Measurements from ENCODE around the gene SPATA2.

The SPATA2 gene

DNA sequence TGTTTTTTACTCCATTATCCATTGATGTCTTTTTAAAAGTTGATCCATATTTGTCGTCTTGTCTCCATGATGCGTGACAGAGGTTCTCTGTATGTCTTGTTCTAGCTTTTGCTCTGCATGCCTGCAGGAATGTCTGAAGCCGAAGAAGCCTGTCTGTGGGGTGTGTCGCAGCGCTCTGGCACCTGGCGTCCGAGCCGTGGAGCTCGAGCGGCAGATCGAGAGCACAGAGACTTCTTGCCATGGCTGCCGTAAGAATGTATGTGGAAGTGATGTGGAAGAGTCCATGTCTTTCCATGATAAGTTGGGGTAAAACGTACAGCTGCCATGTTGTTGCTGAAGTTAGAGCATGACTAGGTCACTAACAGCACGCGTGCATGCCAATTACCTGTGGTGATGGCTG lies 26.1 kb upstream of the SPATA2 start:
- H3K4me1 ChIP-seq, result peaks cover 12% of the 10 kb centered on the region
- no peak for DNase-seq (ENCODE audit: low spot score in 2 of 2)
- in situ Hi-C loops (cut with MboI; ENCODE audit: low sequenced_read_pairs), result no loop called here
- H3K36me3 ChIP-seq (replicated peaks), result peaks cover 66% of the 10 kb centered on the region
- no peaks in the 10 kb centered on the region for H3K27me3 ChIP-seq (ENCODE audit: low read depth)
- H3K4me3 ChIP-seq, result no peak overlapping the region
- H3K9me3 ChIP-seq, result no peaks in the 10 kb centered on the region

DNA sequence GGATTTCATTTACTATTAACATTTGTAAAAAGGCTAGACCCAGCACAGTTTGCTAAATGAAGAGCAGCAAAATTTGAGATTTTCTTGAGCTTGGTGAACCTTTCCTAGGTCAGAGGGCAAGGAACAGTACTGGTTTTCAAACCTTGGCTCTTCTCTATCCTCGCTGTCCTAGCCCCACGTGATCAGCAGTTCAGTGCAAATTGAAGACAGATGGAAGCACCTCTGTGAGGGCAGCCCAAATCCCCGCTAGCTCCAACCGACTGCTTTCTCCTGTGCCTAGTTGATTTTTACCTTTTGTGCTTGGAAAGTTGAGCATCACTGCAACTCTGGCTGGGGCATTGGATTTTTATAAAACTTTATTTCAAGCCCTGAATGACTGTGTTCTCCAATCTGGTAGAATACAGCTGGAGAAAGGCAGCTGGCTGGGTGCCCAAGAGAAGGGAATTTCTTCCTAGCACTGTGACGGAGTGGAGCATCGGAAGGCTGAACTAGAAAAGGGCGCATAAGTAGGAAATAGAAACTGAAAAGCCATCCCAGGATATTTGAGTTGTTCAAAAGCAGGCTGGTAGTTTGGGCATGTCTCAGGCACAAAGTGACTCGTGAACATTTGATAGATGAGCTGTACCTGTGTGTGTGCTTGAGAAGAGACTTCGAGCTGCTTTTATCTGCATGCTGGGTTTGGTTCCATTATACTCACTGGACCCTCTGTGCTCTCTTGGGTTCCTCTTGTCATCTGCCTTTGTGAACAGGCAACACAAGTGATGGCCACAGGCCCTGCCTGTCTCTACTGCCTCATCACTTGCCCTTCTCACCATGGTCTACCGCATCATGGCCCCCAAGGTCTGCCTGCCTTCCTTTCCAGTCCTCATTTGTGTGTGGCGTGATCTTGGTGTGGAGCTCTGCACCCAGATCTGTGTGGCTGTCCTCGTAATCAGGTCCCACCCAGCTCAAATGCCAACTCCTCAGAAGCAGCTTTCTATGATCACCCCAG lies 23.1 kb upstream of the SPATA2 start:
- no peaks in the 10 kb centered on the region for H3K9me3 ChIP-seq
- peaks cover 17% of the 10 kb centered on the region for H3K4me1 ChIP-seq
- no peak for DNase-seq (ENCODE audit: low spot score in 2 of 2)
- H3K36me3 ChIP-seq (replicated peaks), result peaks cover 42% of the 10 kb centered on the region
- no peaks in the 10 kb centered on the region for H3K27me3 ChIP-seq (ENCODE audit: low read depth)
- H3K4me3 ChIP-seq, result peak overlapping the region; percentile 98; the same call in 1 of the 2 replicates
- in situ Hi-C loops (cut with MboI; ENCODE audit: low sequenced_read_pairs), result no loop called here

DNA sequence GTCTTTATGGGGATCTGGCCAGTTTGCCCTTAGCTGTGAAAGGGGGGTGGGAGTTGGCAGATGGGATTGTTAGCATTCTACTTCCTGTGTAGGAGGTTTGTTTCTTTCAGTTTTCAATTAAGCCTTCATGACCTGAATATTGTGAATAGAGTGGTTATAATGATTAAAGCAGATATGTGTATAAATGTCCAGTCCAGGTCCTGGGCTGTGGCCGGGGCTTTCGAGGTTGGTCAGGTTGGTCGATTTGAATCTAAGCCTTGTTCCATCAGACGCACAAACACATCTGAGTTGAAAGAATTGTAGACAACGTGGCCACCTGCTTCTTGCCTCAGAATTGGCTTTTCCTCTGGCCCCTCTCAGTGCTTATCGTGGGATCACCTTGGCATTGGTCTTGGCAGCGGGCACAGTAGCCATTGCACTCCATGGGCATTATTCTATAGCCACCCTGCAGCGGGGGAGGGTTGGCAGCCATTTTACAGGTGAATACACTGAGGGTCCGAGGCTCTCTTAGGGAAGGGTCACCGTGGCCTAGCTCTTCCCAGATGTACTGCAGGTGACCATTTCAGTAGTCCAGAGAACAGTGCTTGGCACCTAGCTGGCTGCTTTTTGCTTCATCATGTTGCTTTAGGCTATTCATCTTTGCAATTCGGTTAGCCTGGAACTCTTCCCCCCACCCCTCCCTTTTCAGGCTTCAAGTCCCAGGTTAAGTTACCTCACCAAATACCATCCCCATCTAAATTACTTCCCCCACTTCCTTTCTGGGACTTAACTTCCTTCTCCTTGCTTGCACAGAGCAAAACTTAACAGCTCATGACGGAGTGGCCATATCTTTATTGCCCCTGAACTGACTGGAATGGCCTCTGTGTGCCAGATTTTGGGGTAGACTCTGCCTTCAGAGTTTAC lies 21.9 kb upstream of the SPATA2 start:
- in situ Hi-C loops (cut with MboI; ENCODE audit: low sequenced_read_pairs), result no loop called here
- Histone ChIP-seq H3K27me3 (ENCODE audit: low read depth) (no peaks in the 10 kb centered on the region), H3K4me1 (peaks cover 17% of the 10 kb centered on the region), H3K9me3 (no peaks in the 10 kb centered on the region), H3K4me3 (peak overlapping the region; percentile 98), H3K36me3 (replicated peaks) (peaks cover 31% of the 10 kb centered on the region)
- no peak for DNase-seq (ENCODE audit: low spot score in 2 of 2)

DNA sequence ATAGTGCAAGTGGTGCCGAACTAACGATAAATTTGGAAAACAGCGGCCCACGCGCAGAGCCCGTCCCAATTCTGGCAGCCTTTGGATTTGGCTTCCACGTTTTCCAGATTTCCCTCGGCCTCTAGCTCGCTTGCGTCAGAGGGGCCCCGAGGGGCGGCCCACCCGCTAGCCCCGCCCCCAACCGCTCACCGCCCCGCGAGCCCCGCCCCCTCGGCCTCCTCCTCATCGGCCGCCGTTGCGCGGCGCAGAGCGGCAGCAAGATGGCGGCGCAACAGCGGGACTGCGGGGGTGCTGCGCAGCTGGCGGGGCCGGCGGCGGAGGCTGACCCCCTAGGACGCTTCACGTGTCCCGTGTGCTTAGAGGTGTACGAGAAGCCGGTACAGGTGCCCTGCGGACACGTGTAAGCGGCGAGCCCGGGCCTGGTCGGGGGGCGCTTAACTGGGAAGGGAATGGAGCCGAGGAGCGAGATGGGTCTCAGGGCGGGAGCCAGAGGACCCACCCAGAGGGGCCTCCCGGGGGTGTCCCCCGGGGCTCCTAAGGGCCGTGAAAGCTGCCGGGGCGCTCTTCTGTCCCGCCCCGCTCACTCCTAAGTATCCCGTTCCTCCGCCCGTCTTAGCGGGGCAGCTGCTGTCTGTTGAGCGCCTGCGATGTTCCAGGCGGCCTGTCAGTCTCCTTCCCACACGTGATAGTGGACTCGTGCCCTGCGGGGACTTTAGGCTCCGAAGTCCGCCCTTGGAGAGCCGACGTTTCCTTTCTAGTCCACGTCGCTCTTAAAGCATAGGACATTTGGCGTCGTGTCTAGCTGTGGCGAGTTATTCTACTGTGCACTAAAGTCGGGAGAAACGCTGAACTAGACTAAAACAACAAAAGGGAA lies 21.1 kb upstream of the SPATA2 start, which contains the start of gene RNF114:
TSS of gene RNF114 (plus strand) at position 245 of the 874 bp plus-strand sequence. CDS start at position 261, 16 bp downstream.
- Histone ChIP-seq H3K27me3 (ENCODE audit: low read depth) (no peaks in the 10 kb centered on the region), H3K4me1 (peaks cover 17% of the 10 kb centered on the region), H3K4me3 (peak within 1 kb of the TSS; percentile 98), H3K36me3 (replicated peaks) (peaks cover 22% of the 10 kb centered on the region), H3K9me3 (no peaks in the 10 kb centered on the region)
- peak; percentile 86 to 93 for DNase-seq (ENCODE audit: low spot score in 2 of 2)
- in situ Hi-C loops (cut with MboI; ENCODE audit: low sequenced_read_pairs), result no loop called here

DNA sequence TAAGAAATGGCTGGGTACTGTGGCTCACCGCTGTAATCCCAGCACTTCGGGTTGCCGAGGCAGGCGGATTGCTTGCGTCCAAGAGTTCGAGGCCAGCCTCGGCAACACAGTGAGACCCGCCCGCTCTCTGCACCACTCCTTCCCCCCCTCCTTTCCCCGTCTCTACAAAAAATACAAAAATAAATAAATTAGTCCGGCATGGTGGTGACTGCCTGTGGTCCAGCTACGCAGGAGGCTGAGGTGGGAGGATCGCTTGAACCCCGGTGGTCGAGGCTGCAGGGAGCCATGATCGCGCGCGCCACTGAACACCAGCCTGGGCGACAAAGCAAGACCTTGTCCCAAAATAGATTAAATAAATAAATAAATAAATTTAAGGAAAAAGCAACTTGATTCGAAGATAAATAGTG lies 20.4 kb upstream of the SPATA2 start:
- in situ Hi-C loops (cut with MboI; ENCODE audit: low sequenced_read_pairs), result no loop called here
- peaks cover 17% of the 10 kb centered on the region for H3K4me1 ChIP-seq
- H3K9me3 ChIP-seq, result no peaks in the 10 kb centered on the region
- no peaks in the 10 kb centered on the region for H3K27me3 ChIP-seq (ENCODE audit: low read depth)
- DNase-seq (ENCODE audit: low spot score in 2 of 2), result no peak
- peaks cover 16% of the 10 kb centered on the region for H3K36me3 ChIP-seq (replicated peaks)
- H3K4me3 ChIP-seq, result peak overlapping the region; percentile 98

DNA sequence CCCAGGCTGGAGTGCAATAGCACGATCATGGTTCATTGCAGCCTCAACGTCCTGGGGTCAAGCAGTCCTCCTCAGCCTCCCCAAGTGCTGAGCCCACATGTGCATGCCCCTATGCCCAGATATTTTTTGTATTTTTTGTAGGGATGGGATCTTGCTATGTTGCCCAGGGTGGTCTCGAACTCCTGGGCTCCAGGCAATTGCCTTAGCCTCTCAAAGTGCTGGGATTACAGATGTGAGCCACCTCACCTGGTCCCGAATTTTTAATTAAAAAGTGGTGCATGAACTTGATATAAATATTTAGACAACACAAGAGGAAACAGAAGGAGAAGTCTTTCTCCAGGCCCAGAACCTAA lies 13.8 kb upstream of the SPATA2 start:
- no peak for DNase-seq (ENCODE audit: low spot score in 2 of 2)
- Histone ChIP-seq H3K9me3 (no peaks in the 10 kb centered on the region; the same call in 1 of the 2 replicates), H3K27me3 (ENCODE audit: low read depth) (no peaks in the 10 kb centered on the region), H3K4me1 (peaks cover 11% of the 10 kb centered on the region; the same call in 1 of the 2 replicates), H3K4me3 (no peak overlapping the region), H3K36me3 (replicated peaks) (no peaks in the 10 kb centered on the region; the same call in 1 of the 2 replicates)
- in situ Hi-C loops (cut with MboI; ENCODE audit: low sequenced_read_pairs), result loop anchor here (10.0 kb wide), 1 partner anchor 594 kb away; no protein-coding TSS in a partner anchor

DNA sequence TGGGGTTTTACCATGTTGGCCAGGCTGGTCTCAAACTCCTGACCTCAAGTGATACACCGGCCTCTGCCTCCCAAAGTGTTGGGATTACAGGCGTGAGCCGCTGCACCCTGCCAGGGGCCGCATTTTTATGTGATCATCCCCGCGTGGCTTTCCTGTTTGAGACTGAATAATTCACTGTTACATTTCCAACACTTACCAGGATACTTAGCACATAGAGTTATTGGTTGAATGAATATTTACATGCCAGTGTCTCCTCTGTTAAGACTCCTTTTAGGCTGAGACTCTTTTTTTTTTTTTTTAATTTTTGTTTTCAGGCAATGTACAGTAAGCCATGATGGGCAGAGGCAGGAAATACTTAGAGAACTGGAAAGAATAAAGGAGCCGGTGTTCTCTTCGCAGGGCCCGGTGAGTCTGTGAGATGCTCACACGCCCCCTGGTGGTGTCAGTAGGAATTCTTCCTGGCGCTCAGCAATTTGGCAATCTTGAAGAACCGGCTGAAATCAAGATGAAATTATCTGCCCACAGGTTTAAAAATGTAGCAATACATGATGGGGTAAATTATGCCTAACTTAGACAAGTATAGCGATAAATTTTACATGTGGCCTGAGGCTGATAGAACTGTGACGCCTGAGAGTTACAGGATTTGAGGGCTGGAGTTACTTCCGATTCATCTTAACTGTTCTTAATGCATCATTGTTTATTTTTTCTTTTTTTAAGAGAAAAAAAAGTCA lies 13.2 kb upstream of the SPATA2 start:
- H3K4me3 ChIP-seq, result no peak overlapping the region
- H3K27me3 ChIP-seq (ENCODE audit: low read depth), result no peaks in the 10 kb centered on the region
- H3K4me1 ChIP-seq, result peaks cover 11% of the 10 kb centered on the region; the same call in 1 of the 2 replicates
- H3K9me3 ChIP-seq, result no peaks in the 10 kb centered on the region; the same call in 1 of the 2 replicates
- no peaks in the 10 kb centered on the region; the same call in 1 of the 2 replicates for H3K36me3 ChIP-seq (replicated peaks)
- peak; percentile 78 to 87 for DNase-seq (ENCODE audit: low spot score in 2 of 2)
- in situ Hi-C loops (cut with MboI; ENCODE audit: low sequenced_read_pairs), result loop anchor here (10.0 kb wide), 1 partner anchor 594 kb away; no protein-coding TSS in a partner anchor

DNA sequence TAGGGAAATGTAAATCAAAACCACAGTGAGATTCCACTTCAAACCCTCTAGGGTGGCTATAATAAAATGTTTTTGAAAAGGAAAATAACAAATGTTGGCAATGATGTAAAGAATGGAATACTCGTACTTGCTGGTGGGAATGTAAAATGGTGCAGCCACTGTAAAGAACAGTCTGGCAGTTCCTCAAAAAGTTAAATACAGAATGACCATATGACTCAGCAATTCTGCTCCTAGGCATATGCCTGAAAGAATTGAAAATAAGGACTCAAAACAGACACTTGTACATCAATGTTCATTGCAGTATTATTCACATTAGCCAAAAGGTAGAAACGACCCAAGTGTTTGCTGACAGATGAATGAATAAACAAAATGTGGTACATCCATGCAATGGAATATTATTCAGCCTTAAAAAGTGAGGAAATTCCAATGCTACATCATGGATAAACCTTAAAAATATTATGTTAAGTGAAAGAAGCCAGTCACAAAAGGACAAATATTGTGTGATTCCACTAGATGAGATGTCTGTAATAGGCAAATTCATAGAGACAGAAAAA lies 10.6 kb upstream of the SPATA2 start:
- no peak overlapping the region for H3K4me3 ChIP-seq
- H3K9me3 ChIP-seq, result no peaks in the 10 kb centered on the region; the same call in none of the 2 replicates
- H3K36me3 ChIP-seq (replicated peaks), result no peaks in the 10 kb centered on the region; the same call in 1 of the 2 replicates
- in situ Hi-C loops (cut with MboI; ENCODE audit: low sequenced_read_pairs), result loop anchor here (10.0 kb wide), 1 partner anchor 591 kb away; no protein-coding TSS in a partner anchor
- H3K27me3 ChIP-seq (ENCODE audit: low read depth), result no peaks in the 10 kb centered on the region
- no peak for DNase-seq (ENCODE audit: low spot score in 2 of 2)
- H3K4me1 ChIP-seq, result peaks cover 11% of the 10 kb centered on the region; the same call in 1 of the 2 replicates

DNA sequence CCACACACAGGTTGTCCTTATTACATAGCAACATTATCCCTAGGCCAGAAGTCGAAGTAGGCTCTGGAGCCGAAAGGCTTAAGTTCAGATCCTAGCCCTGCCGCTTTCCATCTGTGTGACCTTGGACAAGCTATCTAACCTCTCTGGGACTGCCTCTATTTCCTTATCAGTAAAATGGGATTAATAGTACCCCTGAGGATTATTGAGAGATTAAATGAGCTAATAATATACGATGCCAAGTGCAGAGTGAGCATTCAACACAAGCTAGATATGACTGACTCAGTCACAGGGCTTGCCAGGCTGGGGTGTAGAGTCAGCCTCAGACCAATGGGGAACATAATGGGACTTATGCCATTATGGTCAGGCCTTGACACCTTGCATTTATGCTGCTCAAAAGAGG lies 8.9 kb upstream of the SPATA2 start:
- H3K9me3 ChIP-seq, result no peaks in the 10 kb centered on the region; the same call in none of the 2 replicates
- in situ Hi-C loops (cut with MboI; ENCODE audit: low sequenced_read_pairs), result loop anchor here (10.0 kb wide), 1 partner anchor 589 kb away; no protein-coding TSS in a partner anchor
- H3K27me3 ChIP-seq (ENCODE audit: low read depth), result no peaks in the 10 kb centered on the region
- H3K4me1 ChIP-seq, result peaks cover 11% of the 10 kb centered on the region; the same call in 1 of the 2 replicates
- H3K36me3 ChIP-seq (replicated peaks), result no peaks in the 10 kb centered on the region; the same call in 1 of the 2 replicates
- H3K4me3 ChIP-seq, result no peak overlapping the region
- DNase-seq (ENCODE audit: low spot score in 2 of 2), result no peak

DNA sequence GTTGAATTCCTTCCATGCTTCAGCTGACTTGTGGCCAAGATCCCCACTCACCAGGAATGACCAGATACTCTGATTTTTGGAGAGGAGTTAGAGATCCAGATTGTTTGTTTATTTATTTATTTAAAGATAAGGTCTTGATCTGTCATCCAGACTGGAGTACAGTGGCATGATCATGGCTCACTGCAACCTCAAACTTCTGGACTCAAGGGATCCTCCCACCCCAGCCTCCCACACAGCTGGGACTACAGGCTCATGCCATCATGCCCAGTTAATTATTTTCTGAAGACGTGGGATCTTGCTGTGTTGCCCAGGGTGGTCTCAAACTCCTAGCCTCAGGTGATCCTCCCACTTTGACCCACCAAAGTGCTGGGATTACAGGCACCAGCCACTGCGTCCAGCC lies 4.1 kb upstream of the SPATA2 start:
- in situ Hi-C loops (cut with MboI; ENCODE audit: low sequenced_read_pairs), result no loop called here
- no peak for DNase-seq (ENCODE audit: low spot score in 2 of 2)

DNA sequence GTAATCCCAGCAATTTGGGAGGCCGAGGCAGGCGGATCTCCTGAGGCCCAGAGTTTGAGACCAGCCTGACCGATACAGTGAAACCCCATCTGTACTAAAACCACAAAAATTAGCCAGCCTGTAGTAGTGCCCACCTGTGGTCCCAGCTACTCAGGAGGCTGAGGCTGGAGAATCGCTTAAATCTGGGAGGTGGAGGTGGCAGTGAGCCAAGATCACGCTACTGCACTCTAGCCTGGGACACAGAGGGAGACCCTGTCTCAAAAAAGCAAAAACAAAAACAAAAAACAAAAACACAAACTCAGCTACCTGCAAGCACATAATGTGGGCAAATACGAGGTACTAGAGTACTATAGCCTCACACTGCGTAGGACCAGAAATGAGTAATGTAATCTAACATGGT lies 3.7 kb upstream of the SPATA2 start:
- DNase-seq (ENCODE audit: low spot score in 2 of 2), result no peak
- in situ Hi-C loops (cut with MboI; ENCODE audit: low sequenced_read_pairs), result no loop called here
- H3K4me1 ChIP-seq, result peaks cover 3% of the 10 kb centered on the region
- H3K4me3 ChIP-seq, result no peak overlapping the region
- peaks cover 2% of the 10 kb centered on the region; the same call in 1 of the 2 replicates for H3K36me3 ChIP-seq (replicated peaks)
- no peaks in the 10 kb centered on the region for H3K27me3 ChIP-seq (ENCODE audit: low read depth)
- no peaks in the 10 kb centered on the region; the same call in 1 of the 2 replicates for H3K9me3 ChIP-seq

More for the DNA sequence above, 4.1 kb upstream of the SPATA2 start:
- H3K36me3 ChIP-seq (replicated peaks), result peaks cover 2% of the 10 kb centered on the region; the same call in 1 of the 2 replicates
- H3K4me3 ChIP-seq, result no peak overlapping the region
- no peaks in the 10 kb centered on the region; the same call in 1 of the 2 replicates for H3K4me1 ChIP-seq
- no peaks in the 10 kb centered on the region for H3K27me3 ChIP-seq (ENCODE audit: low read depth)
- no peaks in the 10 kb centered on the region; the same call in 1 of the 2 replicates for H3K9me3 ChIP-seq
